Measurements from ENCODE around the gene S100Z.
"Not testable (repeated sequence)": the region's sequence is repeated elsewhere in the genome, so short reads cannot be mapped to it uniquely, and the experiment has no call there.

The S100Z gene

DNA sequence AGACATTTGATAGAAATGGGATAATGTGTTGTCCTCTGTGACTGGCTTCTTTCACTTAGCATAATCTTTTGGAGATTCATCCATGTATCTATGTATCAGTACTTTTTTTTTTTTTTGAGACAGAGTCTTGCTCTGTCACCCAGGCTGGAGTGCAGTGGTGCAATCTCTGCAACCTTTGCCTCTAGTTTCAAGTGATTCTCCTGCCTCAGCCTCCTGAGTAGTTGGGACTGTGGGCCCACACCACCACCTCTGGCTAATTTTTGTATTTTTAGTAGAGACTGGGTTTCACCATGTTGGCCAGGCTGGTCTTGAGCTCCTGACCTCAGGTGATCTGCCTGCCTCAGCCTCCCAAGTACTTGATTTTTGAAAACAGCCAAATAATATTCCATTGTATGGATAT lies 23.4 kb upstream of the S100Z start:
- DNase-seq (ENCODE audit: low spot score) = not testable (repeated sequence)

DNA sequence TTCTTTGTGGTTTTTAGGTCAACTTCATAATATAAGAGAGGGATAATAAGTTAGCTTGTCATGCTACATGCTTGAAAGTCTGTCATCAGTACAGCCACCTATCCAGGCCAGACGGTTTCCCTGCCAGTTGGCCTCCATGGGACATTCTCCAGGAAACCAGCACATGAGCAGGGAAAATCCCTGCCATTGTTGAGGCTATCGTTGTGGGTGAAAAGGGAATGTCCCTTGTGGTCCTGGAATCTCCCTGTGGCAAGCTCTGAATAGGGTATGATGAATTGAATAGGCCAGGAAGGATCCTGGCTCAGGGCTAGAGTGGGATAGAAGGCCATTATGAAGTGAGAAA lies 18.7 kb upstream of the S100Z start:
- DNase-seq (ENCODE audit: low spot score) = no peak

DNA sequence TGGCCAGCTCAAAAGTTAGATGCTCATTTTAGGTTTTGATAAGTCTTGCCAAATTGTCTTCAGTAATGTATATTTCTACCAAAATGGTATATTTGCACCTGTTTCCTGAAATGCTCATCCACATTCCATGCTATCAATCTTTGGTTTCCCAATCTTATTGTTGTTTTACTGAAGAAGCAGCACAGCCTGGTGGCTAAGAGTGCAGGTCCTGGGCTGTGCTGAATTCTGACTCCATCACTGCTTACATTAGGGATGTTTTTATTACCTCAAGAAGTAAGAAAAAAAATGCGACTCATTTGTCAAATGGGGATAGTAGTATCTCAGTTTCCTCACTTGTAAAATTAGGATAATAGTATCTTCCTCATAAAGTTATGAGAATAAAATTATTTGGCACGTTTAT lies 13.6 kb upstream of the S100Z start:
- DNase-seq (ENCODE audit: low spot score) = no peak

DNA sequence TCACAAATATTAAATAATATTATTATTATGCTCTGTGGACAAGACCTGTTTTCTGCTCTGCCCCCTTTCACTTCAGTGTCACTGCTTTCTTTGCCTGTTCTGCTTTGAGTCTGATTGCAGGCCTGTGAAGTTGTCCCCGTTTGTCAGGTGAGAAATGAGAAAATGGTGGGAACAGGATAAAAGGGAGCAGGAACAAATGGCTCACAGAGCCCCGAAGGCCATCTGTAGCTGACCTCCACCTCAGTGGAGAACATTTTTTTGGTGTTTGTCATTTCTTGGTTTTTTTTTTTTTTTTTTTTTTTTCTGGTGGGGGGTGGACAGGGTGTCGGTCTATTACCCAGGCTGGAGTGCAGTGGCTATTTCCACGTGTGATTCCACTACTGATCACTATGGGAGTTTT lies 13.2 kb upstream of the S100Z start:
- DNase-seq (ENCODE audit: low spot score) = no peak

DNA sequence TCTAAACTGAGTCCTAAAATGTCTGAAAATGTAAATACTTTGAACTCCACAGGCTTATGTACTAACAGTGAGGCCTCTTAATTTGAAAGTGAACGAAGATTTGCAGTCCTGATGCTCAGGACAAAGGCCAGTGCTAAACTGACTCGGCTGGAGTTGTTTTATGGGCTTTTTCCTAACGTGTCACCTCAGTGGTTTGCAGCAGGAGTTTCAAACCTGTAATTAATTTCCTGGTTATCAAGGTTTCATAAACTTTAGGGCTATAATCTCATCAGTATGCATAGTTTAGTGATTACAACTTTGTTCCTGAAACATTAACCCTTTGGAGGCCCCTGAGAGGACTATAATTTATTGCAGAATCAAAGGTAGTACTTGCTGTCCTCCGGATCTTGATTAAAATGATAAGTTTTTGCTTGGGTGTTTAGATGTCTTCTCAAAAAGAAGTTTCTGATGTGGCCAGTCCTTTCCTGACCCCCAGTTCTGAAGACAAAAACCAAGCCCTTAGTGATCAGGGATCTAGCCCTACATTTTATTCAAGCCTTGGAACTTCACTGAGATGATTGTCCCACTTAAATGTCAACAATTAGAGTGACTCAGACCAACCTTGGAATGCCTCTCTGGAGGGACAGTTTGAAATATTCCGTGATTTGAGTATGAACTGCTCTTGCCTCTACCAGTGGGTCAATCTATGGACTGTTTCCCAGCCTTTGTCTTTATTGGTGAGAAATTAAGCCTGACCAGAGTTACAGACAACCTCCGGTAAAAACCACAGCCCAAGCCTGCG lies 11.1 kb upstream of the S100Z start:
- no peak for DNase-seq (ENCODE audit: low spot score)

DNA sequence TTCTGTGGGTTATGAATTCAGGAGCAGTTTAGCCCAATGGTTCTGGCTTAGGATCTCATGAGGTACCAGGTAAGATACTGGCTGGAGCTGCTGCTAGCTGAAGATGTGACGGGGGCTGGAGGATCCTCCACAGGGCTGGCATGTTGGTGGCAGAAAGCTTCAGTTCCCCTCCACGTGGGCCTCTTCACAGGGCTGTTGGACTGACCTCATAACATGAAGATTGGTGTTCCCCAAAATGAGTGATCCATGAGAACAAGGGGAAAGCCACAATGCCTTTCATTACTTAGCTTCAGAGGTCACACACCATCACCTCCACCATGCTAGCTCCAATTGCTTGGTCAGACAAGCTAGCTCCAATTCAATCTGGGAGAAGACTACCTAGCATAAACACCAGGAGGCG lies 8.5 kb upstream of the S100Z start:
- DNase-seq (ENCODE audit: low spot score) = no peak

DNA sequence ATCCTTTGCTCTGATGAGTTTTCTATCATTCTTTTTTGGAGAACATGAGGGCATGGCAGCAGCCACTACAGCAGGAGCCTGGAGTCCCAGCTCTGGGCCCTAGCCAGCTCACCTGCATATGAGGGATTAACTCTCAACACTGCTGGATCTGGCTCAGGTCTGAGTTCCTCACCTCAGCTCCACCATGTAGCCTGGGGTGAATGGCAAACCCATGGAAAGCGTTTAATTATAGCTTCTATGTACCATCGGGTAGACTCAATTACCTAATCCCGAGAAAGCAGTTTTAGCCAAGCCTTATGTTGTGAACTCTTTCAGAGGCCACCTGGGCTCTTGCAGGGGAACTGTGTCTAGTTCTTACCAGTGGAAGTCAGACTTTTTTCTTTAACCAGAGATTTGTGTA lies 3.9 kb upstream of the S100Z start:
- no peak for DNase-seq (ENCODE audit: low spot score)

DNA sequence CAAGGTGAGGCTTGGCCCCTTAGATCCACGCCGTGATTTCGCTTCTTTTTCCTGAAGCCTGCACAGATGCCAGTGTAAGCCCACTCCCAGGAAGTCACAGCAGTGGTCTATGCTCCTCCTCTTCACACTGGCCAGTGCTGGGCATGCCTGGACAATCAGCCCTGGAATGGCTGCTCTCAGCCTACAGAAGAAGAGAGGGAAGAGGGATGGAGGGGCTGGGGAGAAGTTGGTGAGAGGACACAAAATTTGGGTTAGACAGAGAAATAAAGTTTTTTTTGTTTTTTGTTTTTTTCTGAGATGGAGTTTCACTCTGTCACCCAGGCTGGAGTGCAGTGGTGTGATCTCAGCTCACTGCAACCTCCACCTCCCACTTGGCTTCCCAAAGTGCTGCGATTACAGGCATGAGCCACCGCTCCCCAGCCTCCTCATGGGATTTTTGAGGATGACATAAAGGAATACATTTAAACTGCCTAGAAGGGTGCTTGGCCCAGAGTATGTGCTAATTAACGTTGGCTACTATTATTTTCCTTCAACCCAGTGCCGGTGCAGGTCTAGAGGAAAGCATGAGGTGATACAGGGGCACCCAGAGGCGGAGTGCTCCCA lies 830 bp downstream of the S100Z start:
- no peak for DNase-seq (ENCODE audit: low spot score)

DNA sequence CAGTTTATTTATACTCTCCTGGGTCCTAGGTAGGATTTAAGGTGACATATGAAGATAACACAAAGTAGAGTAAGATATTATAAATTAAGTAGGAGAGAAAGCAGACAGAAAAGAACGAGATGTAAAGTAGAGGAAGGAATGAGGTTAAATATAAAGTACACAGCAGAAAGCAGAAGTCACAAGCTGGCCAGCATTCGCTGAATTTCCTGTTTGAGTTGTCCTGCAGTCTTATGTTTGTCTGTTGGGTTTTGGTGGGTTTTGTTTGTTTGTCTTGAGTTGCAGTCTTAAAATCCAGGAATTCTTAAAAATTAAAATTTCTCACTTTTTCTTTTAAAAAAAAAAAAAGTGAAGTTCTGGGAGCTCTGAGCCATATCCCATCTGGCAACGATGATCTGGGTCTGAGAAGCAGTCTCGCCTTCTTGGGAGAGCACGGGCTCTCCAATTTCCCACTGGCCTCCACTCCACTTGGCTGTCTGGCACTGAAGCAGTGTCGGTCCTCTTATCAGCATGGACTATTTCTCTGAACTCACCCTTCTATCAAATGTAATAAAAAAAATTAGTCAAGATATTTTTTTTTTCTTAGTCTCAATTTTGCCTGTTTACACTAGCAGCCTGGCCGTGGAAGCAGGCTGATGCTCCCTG lies 2.0 kb downstream of the S100Z start:
- no peak for DNase-seq (ENCODE audit: low spot score)

DNA sequence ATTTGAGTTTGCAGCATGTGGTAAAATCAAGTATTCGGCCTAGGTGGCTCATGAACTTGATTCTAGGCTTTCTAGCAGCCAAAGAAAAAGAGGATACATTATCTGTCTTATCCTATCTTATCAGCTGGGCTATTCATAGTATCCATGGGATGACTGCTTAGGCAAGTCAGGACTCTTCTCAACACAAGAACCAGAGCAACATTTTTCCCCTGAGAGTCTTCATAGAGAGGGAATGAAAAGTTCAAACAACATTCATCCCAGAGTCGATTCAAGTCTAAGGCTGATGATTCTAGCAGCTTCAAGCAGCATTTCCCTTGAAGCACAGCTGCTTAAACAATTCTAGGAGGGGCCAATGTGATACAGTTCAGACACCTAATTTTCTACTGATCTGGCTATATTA lies 3.0 kb downstream of the S100Z start:
- DNase-seq (ENCODE audit: low spot score) = no peak

DNA sequence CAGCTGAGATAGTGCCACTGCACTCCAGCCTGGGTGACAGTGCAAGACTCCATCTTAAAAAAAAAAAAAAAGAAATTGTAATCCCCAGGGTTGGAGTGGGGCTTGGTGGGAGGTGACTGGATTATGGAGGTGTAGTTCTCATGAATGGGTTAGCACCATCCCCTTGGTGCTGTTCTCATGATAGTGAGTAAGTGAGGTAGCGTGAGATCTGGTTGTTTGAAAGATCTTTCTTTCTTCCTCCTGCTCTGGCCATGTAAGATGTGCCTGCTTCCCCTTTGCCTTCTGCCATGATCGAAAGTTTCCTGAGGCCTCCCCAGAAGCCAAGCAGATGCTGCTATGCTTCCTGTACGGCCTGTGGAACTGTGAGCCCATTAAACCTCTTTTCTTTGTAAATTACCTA lies 3.9 kb downstream of the S100Z start:
- DNase-seq (ENCODE audit: low spot score) = not testable (repeated sequence)

DNA sequence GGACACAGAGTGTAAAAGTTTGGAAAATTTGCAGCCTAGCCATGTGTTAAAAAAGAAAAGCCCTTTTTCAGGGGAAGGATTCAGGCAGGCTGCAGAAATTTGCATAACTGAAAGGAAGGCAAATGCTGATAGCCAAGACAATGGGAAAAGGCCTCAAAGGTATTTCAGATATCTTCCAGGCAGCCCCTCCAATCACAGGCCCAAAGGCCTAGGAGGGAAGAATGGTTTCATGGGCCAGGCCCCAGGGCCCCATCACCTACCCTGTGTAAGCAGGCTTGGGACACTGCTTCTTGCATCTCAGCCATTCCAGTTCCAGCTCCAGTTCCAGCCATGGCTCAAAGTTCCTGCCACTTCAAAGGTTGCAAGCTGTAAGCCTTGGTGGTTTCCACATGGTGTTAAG lies 4.8 kb downstream of the S100Z start:
- DNase-seq (ENCODE audit: low spot score) = no peak

DNA sequence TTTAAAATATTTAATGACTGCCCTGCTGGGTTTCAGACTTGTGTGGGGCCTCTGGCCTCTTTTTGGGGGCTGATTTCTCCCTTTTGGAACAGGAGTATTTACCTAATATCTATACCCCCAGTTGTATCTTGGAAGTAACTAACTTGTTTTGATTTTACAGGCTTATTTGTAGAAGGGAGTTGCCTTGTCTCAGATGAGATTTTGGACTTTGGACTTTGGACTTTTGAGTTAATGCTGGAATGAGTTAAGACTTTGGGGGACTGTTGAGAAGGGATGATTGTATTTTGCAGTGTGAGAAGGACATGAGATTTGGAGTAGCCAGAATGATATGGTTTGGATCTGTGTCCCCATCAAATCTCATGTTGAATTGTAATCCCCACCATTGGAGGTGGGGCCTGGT lies 5.7 kb downstream of the S100Z start:
- DNase-seq (ENCODE audit: low spot score) = not testable (repeated sequence)

DNA sequence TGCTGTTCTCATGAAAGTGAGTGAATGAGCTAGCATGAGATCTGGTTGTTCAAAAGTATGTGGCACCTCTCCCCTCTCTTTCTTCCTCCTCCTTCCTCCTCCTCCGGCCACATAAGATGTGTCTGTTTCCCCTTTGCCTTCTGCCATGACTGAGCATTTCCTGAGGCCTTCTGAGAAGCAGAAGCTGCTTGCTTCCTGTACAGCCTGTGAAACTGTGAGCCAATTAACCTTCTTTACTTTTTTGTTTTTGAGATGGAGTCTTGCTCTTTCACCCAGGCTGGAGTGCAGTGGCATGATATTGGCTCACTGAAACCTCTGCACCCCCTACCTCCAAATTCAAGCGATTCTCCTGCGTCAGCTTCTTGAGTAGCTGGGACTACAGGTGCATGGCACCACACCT lies 6.1 kb downstream of the S100Z start:
- no peak for DNase-seq (ENCODE audit: low spot score)

DNA sequence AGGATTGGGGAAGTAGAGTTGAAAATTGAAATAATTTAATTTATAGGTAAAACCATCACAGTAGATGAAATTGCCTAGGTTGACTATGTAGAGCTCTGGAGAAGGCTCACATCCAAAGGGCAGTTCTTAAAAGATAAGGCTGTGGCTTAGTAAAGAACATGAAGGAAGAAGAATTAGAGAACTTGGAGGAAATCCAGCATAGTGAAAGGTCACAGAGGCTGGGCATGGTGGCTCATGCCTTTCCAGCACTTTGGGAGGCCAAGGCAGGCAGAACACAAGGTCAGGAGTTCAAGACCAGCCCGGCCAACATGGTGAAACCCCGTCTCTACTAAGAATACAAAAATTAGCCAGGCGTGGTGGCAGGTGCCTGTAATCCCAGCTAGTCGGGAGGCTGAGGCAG lies 7.0 kb downstream of the S100Z start:
- not testable (repeated sequence) for DNase-seq (ENCODE audit: low spot score)

DNA sequence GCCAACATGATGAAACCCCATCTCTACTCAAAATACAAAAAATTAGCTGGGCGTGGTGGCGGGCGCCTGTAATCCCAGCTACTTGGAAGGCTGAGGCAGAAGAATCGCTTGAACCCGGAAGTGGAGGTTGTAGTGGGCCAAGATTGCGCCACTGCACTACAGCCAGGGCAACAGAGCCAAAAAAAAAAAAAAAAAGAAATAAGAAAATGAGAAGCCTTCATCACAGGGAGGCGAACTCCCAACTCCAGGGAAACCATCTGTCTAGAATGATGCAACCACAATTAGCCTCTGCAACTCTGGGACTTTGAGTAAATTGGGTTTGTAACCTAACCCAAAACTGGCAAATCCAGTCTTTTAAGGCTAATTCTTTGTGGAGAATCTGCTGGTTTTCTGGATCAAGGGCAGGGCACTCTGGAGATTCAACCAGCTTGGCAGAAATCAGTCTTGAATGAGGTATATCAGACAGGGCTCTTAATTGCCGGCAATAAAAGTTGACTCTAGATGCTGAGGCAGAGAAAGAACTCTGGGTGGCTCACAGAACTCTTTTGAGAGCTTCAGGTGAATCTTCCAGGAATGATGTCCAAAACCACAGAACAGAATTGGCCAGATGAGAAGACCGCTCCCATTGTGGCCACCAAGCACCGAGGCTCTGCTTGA lies 9.9 kb downstream of the S100Z start:
- DNase-seq (ENCODE audit: low spot score) = no peak

DNA sequence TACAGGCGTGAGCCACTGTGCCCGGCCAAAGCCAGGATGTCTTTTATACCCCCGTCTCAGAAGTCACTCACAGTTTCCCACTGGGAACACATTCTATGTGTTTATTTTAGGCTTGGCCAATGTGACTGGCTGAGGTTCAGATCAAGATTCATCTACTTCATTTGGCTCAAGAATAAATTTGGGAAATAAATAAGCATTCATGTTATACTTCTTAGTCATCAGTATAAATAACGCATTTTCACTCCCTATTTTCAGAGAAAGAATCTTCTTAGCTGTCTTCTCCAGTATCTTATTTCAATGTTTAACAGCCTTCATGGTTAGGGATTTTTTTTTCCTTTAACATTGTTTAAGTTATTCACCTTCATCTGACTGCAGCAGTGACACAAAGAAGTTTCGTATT lies 11.8 kb downstream of the S100Z start:
- no peak for DNase-seq (ENCODE audit: low spot score)

DNA sequence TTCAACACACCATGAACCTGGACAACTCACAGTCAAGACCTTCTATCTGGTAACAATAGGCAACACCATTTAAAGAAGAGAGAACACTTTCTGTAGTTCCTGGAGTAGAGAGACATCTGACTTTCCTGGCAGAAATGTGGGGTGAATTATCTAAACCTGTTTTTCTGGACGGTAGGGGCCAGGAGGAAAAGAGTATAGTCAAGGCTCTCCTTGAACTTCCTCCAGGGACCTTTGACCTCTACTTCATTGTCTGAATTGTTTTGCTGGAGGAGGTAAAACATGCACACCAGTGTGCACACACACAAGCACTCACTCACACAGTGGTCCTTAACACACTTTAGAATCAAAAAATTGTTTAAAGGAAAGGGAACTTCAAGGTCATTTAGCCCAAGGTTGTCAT lies 13.2 kb downstream of the S100Z start:
- no peak for DNase-seq (ENCODE audit: low spot score)

DNA sequence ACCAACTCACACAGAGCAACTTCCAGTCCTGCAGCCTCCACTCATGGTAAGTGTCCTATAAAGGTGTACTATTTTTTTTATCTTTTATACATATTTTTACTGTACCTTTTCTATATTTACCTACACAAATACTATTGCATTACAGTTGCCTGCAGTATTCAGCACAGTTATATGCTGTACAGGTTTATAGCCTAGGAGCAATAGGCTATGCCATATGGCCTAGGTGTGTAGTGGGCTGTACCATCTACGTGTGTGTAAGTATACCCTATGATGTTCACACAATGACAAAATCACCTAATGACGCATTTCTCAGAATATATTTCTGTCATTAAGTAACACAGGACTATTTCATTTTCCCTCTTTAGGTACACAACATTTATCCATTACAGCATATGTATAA lies 16.7 kb downstream of the S100Z start:
- DNase-seq (ENCODE audit: low spot score) = no peak

DNA sequence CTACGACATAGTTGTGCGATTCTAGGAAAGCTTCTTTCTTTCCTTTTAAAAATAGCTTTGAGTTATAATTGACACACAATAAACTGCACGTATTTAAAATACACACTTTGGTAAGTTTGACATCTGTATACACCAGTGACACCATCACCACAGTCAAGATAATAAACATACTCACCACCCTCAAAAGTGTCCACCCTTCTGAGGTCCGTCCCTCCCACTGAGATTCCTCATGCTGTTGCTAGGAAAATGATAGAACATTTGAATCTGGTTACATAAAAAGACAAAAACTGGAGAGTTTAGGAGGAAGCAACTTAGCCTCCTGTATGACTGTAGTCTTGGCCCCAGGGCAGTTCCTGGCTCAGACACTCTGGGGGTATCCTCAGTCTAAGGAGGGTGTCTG lies 17.2 kb downstream of the S100Z start:
- no peak for DNase-seq (ENCODE audit: low spot score)

DNA sequence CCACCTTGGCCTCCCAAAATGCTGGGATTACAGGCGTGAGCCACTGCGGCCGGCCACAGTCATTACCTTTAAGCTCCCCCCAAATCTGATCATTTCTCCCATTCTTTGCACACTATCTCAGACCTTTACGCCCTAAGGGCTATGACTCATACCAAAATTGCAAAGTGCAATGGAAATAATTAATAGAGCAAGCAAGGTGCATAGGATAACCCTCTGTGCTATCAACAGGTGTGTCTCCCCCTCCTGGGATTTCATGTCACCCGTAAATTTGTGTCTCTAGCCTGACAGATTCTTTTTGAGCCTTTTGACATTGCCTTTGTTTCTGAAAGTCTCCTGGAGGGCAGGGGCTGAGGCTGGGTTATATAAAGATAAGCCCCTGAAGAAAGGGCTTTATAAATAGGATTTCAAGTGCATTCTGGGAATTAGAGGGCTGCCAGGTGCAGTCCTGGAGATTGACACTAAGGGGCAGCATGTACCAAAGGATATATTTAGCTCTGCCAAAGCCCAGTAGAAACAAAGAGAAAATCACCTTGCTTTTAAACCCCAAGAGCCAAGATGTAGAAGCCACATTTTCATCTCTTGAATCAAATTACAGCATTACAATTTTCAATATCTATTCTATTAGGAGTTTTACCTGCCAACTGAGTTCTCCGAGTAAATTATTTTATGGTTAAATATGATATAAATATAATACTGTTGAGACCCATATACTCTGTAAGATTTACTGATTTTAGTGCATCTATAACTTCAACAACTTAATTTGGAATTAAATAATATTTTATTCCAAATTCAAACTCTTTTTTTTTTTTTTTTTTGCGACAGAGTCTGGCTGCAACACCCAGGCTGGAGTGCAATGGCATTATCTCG lies 18.2 kb downstream of the S100Z start:
- DNase-seq (ENCODE audit: low spot score) = no peak

DNA sequence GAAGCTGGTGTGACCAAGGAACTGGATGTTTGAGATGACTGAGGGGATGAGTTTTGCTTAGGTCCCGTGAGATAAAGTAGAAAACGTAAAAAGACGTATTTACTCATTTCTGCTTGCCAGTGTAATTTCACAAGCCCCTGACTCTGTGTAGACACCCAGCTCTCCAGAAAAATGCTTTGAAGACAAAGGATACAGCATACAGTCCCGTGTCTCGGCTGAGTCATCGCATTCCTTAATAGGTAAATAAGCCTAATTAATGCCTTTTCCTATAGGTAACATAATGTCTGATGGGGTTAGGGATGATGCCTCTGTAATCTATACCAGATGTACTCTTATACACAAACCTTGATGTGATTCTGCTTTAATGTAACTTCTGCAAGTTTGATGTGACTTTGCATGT lies 20.2 kb downstream of the S100Z start:
- DNase-seq (ENCODE audit: low spot score) = no peak

All from left forelimb (tissue), 1 donor.